Measurements from ENCODE around the gene SLC30A1.
"Not testable (repeated sequence)": the region's sequence is repeated elsewhere in the genome, so short reads cannot be mapped to it uniquely, and the experiment has no call there.

Gene SLC30A1

DNA sequence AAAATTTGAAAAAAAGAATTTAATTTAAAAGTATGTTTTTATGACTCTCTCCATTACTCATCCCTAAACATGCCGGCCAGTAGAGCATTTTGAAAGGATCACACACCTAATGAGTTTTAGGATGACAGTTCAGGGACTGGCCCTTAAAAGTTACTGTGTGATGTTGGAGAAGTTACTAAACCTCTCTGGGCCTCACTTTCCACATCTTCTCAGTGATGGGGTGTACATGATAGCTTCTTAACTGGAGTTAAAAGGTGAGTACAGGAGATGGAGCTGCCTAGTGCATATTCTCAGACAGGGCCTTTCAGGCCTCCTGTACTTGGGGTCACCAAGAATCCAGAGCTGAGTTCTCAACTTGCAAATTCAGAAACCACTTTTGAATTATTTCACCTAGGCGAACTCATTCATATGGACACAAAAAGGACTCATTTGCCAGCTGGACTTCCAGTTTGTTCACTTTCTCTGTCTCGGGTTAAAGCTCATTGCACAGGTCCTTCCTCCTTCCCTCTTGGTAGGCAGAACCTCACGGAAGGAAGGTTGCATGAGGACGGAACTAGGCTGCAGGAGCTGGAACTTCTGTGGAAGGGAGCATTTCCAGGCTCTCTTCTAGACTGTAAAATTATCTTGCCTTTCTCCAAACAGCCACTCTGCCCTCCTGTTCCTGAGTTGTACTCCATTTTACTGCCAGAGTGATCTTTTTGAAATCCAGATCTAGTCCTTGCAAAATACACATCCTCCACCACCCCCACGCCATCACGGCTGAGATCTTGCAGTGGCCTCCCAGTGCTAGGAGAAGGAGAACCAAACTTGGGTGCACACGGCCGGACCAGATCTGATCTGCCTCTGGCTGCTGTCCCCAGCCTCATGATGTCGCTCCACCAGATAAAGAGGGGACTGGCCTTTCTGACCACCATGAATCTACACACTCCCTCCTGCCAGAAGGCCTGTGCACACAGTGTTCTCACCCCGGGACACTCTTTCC lies 4.3 kb upstream of the SLC30A1 start:
- DNase-seq (ENCODE audit: low spot score): no peak

DNA sequence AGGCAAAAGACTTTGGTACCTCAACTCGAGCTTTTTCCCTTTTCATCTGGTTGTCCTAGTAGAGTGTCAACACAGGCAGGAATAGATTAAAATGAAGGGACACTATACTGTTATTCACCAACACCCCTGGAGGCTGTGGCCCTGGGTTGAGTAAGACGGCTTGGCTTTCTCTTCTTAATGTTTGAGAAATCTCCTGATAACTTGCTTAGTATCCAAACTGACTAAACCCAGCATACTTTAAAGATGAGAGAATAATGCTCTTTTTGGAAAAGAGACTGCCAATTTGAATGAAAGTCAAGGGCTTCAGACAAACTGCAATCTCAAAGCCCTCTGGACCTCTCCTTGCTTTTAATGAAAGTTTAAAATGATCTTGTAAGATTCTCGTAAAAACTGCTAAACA lies 2.6 kb upstream of the SLC30A1 start:
- DNase-seq (ENCODE audit: low spot score): no peak

DNA sequence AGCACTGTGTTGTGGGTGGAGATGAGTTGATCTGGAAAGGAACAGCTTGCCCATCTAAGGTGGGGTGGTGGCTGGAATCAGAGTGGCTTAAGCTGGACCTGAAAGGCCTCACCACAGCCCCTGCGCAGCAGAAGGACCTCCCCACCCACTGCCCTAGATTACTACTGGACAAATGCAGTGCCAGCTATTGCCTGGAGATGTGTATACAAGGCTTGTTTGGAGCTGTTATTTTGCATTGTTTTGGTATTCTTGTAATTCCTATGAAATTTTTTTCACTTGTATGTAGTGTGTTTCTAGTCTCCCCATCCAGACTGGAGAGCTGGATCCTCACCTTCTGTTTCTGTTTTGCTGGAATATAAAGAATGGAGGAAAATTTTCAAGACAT lies 1.3 kb upstream of the SLC30A1 start:
- DNase-seq (ENCODE audit: low spot score): no peak

DNA sequence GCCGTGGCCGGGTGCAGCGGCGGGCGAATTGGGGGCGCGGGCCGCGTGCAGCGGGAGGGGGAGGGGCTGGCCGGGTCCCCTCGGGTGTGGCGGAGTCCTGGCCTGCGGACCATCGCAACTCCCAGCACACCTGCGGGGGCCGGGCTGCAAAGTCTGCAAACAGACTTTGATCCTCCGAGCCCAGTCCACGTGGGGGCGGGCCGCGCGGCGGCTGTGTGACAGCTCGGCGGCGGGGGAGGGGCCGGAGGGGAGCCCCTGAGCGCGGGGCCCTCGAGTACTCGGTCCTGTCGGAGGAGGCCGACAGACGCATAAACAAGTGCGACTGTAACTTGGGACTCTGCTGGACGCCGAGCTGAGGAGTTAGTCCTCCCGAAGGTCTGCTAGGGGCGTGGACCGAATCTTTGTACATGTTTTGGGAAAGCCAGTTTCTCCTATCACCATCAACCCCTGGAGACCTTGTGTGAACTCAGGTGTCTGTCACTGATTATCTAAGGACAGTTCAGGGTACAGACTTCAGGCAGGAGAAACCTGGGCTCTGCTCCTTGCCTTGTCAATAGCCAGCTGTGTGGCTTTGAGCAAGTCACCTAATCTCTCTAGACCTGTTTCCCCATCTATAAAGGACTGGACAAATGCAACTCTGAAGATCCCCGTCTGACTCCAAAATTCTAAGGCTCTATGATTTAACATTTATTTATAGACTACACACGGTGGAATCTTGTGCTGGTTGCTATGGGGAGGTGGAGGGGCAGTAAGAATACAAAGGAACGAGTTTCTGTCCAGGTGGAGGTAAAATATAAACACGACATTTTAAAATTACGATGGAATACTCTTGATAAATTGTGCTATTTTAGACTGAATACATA lies 710 bp upstream of the SLC30A1 start:
- DNase-seq (ENCODE audit: low spot score): no peak

DNA sequence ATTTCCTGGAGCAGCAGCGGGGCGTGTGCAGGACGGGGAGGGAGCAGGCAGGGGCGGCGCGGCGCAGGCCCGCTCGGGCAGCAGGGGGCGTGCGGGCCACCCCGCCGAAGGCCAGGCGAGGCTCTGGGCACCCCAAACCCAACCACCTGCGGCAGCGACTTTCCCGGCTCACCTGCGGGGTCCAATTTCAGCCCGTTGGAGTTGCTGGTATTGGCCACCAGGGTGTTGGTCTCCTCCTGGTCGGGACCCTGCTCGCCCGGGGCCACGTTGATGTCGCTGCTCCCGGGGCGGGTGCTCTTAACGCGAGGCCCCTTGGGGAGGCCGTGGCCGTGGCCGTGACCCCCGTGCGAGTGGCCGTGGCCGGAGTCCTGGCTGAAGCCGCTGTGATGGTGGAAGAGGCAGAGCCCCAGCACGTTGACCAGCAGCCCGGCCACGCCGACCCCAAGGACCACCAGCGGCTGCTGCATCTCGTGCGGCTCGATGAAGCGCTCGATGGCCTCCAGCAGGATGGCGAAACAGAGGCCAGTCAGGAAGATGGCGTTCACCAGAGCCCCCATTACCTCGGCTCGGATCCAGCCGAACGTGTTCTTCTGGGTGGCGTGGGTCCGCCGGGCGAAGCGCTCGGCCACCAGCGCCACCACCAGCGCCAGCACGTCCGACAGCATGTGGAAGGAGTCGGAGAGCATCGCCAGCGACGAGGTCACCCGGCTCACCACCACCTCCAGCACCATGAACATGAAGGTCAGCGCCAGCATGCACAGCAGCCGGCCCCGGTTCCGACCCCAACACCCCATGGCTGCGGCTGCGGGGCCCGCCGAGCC lies 932 bp downstream of the SLC30A1 start:
- DNase-seq (ENCODE audit: low spot score): peak; percentile 77

DNA sequence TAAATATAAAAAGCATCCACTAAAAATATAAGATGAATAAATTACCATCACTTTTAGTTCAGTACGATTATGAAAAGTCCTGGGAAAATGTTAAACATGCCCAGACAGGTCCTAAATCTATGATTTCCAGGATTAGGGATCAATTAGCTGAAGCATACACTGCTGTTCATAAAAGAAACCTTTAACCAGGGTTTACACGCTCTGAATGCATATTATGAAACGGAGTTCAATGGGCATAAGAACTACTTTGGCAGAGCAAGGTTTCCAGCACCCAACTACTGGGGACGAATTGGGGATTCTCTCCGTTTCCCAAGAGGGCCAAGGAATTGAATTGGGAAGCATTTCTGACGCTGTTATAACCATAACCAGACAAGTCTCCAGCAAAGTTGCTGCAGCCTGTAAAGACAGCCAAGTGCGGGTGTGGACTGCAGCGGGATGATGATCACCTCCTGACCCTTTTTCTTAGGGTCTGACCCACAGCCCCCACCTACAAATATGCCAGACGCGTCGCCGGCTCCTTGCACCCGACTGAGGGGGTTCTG lies 1.6 kb downstream of the SLC30A1 start:
- DNase-seq (ENCODE audit: low spot score): peak; percentile 20

DNA sequence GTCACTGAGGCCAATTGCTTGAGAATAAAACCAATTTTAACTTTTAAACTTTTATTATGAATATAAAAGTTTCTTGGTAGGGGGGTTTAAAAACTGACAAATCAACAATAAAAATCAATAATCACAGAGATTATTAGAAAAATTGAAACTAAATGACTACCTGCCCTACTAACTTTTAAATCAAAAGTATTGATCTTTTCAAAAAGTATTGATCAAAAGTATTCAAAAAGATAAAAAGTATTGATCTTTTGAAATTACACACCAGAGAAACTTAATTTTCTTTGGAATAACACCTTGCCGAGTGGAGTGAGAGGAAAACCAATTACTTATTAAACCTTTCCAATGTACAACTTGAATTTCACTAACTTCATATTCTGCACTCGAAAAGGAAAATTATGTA lies 2.2 kb downstream of the SLC30A1 start:
- no peak for DNase-seq (ENCODE audit: low spot score)

DNA sequence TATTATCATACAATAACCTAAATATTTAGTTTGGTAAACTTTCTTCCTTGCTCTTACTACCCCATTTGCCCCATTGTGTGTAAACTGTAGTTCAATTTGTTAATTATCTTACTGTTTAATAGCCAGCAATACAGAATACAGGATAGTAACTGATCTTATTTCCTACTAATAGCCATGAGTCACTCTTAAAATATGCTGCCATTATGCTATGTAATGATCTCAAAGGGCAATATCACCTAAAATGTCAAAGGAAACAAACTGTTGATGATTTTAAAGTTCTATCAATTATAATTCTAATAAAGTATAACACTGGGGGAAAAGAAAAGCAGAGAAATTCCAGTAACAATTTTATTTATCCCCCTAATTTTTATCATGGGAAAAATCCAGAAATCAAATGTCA lies 4.3 kb downstream of the SLC30A1 start:
- DNase-seq (ENCODE audit: low spot score): no peak

DNA sequence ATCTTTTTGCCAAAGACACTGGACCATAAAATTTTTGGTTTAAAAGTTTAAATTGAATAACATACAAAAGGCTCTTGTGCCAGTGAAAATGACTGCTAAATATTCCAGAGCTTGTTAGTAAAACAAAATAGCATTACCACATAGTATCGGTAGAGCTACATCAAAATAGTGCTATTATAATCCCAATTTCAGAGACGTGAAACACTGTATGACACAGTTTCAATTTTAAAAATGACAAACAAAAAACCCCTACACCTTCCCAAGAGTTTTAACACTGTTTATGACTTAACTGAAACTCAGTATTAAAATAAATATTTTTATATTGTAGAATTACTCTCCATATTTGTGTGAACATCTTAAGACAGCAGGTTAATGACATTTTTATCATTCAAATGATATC lies 7.0 kb downstream of the SLC30A1 start:
- no peak for DNase-seq (ENCODE audit: low spot score)

DNA sequence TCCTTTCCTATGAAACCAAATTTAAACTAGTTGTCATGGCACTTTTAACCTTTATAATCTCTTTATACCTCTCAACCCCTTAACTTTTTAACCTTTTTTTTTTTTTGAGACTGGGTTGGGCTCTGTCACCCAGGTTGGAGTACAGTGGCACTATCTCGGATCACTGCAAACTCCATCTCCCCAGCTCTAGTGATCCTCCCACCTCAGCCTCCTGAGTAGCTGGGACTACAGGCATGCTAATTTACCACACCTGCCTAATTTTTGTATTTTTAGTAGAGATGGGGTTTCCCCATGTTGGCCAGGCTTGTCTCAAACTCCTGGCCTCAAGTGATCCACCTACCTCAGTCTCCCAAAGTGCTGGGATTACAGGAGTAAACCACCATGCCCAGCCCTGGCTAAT lies 8.6 kb downstream of the SLC30A1 start:
- DNase-seq (ENCODE audit: low spot score): not testable (repeated sequence)

DNA sequence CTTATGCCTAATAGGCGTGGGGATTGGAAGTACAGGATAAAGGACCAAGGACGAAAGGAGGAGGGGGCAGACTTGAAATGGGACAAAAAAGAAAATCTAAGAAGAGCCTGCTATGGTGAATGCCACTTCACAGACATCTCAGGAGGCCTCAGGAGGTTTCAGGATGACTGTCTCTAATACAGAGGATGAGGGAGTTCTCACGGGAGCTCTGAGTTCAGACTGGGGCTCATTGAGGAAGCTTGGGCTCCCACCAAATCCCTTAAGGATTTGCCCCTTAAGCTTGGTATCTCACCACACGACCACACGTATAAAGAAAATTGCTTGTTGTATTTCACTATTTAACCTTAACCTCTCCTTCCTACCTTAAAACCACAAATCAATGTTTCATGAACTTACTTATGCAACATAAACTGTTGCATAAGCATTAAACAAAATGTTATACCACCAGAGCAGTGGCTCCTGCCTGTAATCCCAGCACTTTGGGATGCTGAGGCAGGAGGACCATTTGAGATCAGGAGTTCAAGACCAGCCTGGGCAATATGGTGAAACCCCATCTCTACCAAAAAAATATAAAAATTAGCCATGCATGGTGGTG lies 12.4 kb downstream of the SLC30A1 start:
- DNase-seq (ENCODE audit: low spot score): no peak

DNA sequence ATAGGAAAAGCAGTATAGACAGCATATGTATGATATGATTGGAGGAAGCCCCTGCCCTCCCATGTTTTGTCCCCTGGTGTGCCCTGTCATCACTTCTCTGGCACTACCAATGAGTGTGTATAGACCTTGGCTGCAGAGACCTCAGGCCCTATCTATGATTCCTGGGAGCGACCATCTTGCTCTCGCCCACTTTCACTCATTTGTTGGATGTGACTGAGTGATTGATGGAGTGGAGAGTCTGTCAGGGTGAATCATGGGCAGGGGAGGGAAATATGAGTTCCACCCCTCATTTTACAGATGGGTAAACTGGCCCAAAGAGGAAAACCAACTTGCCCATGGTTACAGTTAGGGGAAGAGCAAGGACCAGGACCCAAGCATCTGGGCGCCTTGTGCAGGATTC lies 14.9 kb downstream of the SLC30A1 start:
- DNase-seq (ENCODE audit: low spot score): no peak

DNA sequence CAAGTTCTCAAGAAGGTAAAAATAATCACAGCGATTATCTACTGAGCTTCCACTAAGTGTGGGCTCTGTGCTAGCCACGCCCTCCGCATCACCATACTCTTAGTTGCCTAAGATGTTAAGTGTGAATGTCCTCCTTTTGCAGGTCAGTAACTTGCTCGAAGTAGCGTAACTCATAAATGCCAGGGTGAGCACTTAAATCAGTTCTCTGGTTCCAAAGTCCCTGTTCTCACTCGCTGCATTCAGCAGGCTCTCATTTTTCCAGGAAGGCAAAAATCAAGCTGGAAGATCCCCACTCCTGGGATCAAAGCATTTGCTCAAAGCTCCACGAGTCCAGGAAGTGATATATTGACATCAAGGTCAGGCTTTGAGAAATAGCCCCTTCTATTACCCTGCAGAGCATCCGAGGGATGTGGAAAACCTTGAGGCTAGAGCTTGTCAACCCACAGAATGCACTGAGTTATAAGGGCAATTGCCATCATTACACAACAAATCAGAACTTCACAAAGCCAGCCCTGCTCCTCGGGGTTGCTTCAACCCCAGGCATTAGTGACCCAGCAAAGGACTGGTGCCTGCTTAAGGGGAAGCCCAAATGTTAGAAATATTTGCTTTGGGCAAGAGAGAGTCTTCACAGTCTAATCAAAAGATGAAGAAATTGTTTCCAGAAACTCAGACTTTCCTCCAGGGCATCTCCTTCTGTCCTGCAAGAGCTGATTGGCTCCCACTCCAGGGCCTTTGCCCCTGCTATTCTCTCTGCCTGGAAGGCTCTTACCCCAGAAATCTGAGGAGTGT lies 19.5 kb downstream of the SLC30A1 start:
- no peak for DNase-seq (ENCODE audit: low spot score)

DNA sequence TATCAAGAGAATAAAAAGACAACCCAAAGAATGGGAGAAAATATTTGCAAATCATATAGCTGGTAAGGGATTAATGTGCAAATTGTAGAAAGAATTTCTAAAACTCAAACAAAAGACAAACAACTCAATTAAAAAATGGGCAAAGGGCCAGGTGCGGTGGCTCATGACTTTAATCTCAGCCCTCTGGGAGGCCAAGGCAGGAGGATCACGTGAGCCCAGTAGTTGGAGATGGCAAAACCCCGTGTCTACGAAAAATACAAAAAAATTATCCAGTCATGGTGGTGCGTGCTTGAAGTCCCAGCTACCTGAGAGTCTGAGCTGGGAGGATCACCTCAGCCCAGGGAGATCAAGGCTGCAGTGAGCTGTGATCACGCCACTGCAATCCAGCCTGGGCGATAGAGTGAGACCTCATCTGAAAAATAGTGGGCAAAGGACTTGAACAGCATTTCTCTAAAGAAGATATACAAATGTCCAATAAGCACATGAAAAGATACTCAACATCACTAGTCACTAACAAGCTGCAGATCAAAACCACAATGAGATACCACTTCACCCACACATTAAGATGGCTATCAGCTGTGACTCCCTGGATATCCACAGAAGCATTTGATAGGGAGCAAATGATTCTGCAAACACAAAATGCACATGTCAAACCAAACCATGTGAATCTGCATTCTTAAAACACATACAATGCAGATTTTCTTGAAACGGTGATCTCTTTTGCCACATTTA lies 20.9 kb downstream of the SLC30A1 start:
- DNase-seq (ENCODE audit: low spot score): no peak

DNA sequence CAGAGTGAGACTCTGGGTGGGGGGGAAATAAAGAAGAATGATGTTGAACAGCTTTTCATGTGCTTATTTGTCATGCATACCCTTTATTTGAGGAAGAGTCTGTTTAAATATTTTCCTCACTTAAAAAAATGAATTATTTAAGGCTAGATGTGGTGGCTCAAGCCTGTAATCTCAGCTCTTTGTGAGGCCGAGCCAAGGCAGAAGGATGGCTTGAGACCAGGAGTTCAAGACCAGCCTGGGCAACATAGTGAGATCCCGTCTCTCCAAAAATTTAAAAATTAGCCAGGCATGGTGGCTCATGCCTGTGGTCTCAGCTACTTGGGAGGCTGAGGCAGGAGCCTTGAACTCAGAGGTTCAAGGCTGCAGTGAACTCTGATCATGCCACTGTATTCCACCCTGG lies 25.4 kb downstream of the SLC30A1 start:
- DNase-seq (ENCODE audit: low spot score): no peak

DNA sequence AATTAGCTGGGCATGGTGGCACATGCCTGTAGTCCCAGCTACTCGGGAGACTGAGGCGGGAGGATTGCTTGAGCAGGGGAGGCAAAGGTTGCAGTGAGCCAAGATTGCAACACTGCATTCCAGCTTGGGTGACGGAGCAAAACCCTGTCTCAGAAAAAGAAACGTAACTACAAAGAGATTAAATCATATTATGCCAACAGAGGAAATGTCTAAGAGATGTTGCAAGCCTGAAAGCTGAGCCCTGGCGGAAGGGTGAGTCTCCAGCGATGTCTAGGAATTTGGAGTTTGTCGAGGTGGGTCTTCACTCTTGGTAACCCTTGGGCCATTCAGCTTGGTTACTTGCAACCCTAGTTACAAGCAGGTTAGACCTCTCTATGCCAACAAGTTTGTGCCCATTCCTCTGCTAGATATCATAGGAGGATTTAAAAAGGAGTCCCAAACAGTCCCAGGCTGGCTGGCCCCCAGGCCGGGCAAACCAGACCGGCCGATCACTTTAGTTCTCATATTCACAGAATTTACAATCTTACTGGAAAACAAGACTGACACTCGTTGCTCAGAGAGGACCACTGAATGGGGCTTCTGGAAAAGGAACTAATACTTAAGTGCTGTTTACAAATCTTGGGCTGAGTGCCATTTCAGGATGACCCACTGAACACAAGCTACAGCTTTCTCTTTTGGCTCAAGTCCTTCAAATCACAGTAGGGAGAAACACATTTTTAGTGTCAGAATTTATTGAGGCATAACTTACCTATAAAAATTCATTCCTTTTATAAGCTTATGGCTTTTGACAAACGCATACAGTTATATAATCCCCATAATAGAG lies 27.1 kb downstream of the SLC30A1 start:
- peak; percentile 51 for DNase-seq (ENCODE audit: low spot score)

DNA sequence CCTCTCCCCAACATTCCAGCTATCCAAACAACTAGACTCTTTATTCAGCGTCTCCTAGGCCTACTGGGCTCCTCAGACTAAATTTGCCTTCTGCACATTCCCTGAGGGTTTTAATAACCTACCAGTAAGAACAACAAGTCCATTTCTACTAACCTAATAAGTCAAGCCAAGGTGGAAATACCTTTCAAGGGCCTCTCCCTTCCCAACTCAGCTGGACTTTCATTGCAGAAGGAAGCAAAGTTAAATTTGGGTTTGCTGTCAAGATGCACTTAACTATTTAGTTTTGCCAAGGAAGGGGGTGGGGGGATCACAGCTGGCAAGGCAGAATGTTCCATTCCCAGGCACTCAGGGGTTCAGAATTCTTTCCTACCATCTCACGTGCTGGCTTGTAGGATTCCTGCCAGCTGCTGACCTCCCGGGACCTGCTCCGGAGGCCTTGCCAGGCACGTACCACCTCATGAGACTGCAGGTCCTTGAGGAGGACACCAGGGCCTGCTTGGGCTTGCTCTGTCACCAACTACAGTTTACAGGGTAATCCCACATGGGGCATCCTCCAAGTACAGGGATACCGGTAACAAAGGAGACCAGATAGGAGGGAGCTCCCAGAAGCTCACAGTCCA lies 29.8 kb downstream of the SLC30A1 start:
- no peak for DNase-seq (ENCODE audit: low spot score)

DNA sequence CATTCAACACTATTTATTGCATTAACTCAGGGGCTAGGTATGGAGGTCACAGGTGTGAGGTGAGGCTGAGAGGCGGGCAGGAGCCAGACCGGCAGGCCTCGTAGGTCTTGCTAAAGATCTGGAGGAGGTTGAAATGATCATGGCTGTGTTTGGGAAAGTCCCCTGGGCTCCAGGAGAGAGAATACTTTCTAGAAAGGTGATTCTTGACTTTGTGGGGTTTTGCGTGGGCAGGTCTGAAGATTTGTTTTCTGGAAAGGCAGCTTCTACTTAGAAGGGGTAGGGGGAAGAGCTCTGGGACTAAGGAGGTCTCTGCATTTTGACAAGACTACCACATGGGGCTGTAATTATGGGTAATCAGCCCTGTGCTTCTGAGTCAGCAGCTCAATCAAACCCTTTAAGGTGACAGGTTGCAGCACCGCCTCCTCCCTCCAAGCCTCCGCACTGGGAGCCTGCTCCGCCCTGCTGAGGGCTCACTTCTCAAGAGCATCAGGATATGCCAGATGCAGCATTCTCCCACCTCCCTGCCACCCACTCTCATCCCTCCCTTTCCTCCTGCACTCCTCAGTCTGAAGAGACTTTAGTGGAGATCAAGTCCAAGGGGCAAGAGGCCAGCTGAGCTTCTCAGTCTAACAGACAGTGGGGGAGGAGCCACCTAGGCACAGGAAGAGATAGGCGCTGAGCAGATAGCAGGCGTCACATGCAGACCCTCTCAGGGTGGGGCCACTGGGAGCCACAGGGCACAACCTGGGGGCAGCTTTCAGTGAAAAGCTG lies 30.5 kb downstream of the SLC30A1 start:
- peak; percentile 8 for DNase-seq (ENCODE audit: low spot score)
